Body of pancreas (tissue), 4 donors: ENCODE data around the gene CBY3. TPM values are rescaled to one million over a fixed set of nuclear protein-coding genes. Genes with fewer than 3 reads are reported as not detected.
A peak's percentile ranks its signal among the peaks of the same experiment; 100 is the strongest.
"Not testable (repeated sequence)": the region's sequence is repeated elsewhere in the genome, so short reads cannot be mapped to it uniquely, and the experiment has no call there.

Experiments
- ATAC-seq: fragments of 150-250 bp; one replicate; pipeline ENCODE4 v1.9.1; 2016
- DNase-seq, 4 donors: peaks; one replicate each; pipeline ENCODE4 v3.0.0-alpha.2; 2019
- H3K27ac ChIP-seq, 4 donors: fragments of 200-600 bp; sonication (generic); 1 replicate in 3 of 4; 2 replicates in 1 of 4; pipeline versions ENCODE4 v1.5.1 to v1.6.1; 2016 to 2019; ENCODE audit warnings: mild to moderate bottlenecking in 1 of 4, mixed read lengths in 1 of 4, moderate library complexity in 1 of 4
- H3K27me3 ChIP-seq, 2 donors: fragments of 200-600 bp; sonication (generic); one replicate each; pipeline ENCODE4 v1.6.0; 2016; ENCODE audit warnings: mild to moderate bottlenecking in 1 of 2
- H3K36me3 ChIP-seq, 2 donors: fragments of 200-600 bp; sonication (generic); replicated peaks in 1 of 2; 2 replicates each; pipeline ENCODE4 v1.5.1; 2016; ENCODE audit warnings: low read depth in 2 of 2; ENCODE audit not compliant: insufficient read depth in 1 of 2
- H3K4me1 ChIP-seq: fragments of 200-600 bp; sonication (generic); one replicate; pipeline ENCODE4 v1.6.0; 2016
- H3K4me3 ChIP-seq, 2 donors: fragments of 200-600 bp; sonication (generic); 1 replicate in 1 of 2; 2 replicates in 1 of 2; pipeline ENCODE4 v1.5.1; 2016 to 2019
- H3K9me3 ChIP-seq, 3 donors: fragments of 200-600 bp; sonication (generic); 1 replicate in 2 of 3; 2 replicates in 1 of 3; pipeline ENCODE4 v1.5.1; 2016
- CTCF ChIP-seq, 7 experiments: fragments of 450-650 bp in 4 of 7; fragments of 200-600 bp in 3 of 7; sonication (generic) in 3 of 7; IDR thresholded peaks; one replicate each; pipeline ENCODE4 v1.5.1; 2016 to 2019; ENCODE audit warnings: antibody characterized with exemption in 7 of 7
- POLR2A ChIP-seq, 3 donors: fragments of 450-650 bp; IDR thresholded peaks; one replicate each; pipeline ENCODE4 v1.6.1; 2016; ENCODE audit warnings: antibody characterized with exemption in 3 of 3, mild to moderate bottlenecking in 2 of 3
- WGBS, 2 donors: methylation state at CpG; one replicate each; pipeline ENCODE4 v1.1.5; 2017; 5-methylcytosine and 5-hydroxymethylcytosine counted together
- intact Hi-C: fragments of 100-400 bp; cut with DNase I; formaldehyde crosslinking; loops from one replicate; pipeline ENCODE4 v1.15.1; 2023
- total RNA-seq, 2 donors: library from RNA; depleted of rRNA; stranded (reverse); fragments of >200 nt; gene quantifications; one replicate each; pipeline ENCODE4 v1.1.0, GENCODE V29; 2016

The CBY3 gene
- total RNA-seq, 2 donors from 2014 or later: not detected

DNA sequence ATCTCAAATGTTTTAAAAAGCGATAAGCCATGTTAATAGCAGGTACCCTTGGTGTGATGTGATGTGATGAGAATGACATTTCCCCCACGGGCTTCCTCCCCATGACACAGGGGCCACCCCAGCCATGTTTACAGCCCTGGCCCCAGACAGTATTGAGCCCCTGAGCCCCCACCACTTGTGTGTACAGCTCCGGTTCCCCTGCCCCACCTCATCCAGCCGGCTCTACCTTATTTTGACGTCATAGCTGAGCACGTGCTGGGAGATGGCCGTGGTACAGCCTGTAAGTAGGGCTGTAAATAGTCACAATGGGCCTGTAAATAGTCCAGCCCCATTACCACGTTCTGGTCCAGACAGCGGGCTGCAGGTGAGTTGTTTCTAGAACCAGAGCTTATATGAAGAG lies 32.4 kb downstream of the CBY3 start:
- intact Hi-C loops: no loop called here
- DNase-seq (no peak), ATAC-seq (no peak)
- H3K36me3 ChIP-seq: no peaks in the 10 kb centered on the region
- 76 to 81% methylated on average over 8 to 9 of the region's 9 CpGs for WGBS, 2 donors
- no peaks in the 10 kb centered on the region for H3K27me3 ChIP-seq
- no peak overlapping the region for H3K27ac ChIP-seq
- TF ChIP-seq CTCF (IDR thresholded peaks at IDR 0.05) (no peak), POLR2A (IDR thresholded peaks at IDR 0.05) (no peak)
- no peaks in the 10 kb centered on the region for H3K9me3 ChIP-seq
- H3K4me1 ChIP-seq: no peaks in the 10 kb centered on the region
- no peak overlapping the region for H3K4me3 ChIP-seq

DNA sequence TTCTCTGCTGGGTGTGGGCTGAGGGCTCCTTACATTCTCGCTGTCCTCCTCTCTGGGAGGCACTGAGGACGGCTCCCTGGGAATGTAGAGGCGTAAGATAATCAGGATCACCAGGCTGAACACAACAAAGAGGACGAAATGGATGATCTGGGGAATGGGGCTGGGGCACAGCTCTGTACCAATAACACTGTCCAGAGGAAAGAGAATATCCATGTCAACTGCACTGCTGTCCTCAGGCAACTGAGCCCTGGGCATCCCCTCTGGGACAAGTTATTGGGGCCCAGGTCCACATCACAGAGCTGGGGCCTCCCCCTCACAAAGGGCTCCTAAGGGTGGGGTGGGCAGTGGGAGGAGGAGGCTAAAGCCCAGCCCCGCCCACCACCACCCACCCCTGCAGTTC lies 36.1 kb downstream of the CBY3 start:
- H3K4me3 ChIP-seq, H3K27me3 ChIP-seq, intact Hi-C loops, H3K36me3 ChIP-seq, H3K9me3 ChIP-seq, H3K4me1 ChIP-seq, H3K27ac ChIP-seq, ATAC-seq, DNase-seq: not testable (repeated sequence)
- 88 to 91% methylated on average over 4 of the region's 5 CpGs for WGBS, 2 donors

DNA sequence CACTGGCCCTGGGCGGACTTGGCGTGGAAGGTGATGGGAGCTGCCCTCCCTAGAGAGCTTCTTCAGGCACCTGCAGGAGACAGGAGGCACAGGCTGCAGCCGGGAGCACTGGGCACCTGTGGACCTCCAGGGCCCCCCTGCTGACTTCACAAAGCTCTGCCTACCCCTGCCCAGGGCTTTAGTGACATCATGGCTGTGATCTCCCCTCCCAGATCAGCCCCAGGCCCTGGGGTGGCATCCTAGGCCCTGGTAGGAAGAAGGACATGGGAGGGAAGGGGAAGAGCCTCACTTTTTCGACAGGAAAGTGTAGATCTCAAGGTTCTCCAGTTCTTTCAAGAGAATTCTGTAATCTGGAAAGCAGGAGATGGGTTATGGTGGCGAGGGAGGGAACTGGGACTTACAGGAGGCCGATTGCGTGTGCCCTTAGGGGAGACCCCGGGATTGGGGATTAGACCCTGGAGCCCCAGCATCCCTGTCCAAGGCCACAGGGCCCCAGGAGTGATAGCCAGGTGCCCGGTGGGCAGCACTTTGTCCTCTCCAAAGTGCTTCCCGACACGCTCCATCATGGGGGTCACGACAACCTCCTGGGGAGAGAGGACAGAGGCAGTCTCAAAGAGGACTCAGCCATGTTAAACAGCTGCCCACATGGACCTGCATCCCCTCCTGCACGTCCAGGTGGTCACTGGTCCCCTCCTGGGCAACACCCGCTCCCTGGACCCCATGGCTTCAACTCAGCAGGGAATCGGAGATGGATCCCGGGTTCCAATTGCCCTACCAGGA lies 37.5 kb downstream of the CBY3 start:
- DNase-seq, H3K9me3 ChIP-seq, H3K36me3 ChIP-seq, H3K27me3 ChIP-seq, H3K4me3 ChIP-seq, H3K27ac ChIP-seq, ATAC-seq, intact Hi-C loops, H3K4me1 ChIP-seq: not testable (repeated sequence)
- 76 to 77% methylated on average over 8 to 14 of the region's 16 CpGs for WGBS, 2 donors

- H3K9me3 ChIP-seq, DNase-seq, H3K36me3 ChIP-seq, H3K27ac ChIP-seq, H3K4me3 ChIP-seq, H3K27me3 ChIP-seq, H3K4me1 ChIP-seq, intact Hi-C loops, ATAC-seq: not testable (repeated sequence)
- 75% methylated on average over 13 of the region's 17 CpGs; no CpG with 5 or more reads in 1 of the 2 donors for WGBS, 2 donors
Observed at GRCh38 chr5:179642626-179643025, 38.2 kb downstream of the CBY3 start.

- H3K27ac ChIP-seq, H3K4me3 ChIP-seq, intact Hi-C loops, H3K36me3 ChIP-seq, H3K9me3 ChIP-seq, ATAC-seq, H3K27me3 ChIP-seq, H3K4me1 ChIP-seq, DNase-seq: not testable (repeated sequence)
- WGBS, 2 donors: no CpG with 5 or more reads among the region's 4 CpGs
Observed at GRCh38 chr5:179641745-179642144, 39.1 kb downstream of the CBY3 start.

GRCh38 chr5:179639296-179639695 lies 41.5 kb downstream of the CBY3 start:
- ATAC-seq, H3K4me1 ChIP-seq, DNase-seq, intact Hi-C loops, H3K27ac ChIP-seq, H3K27me3 ChIP-seq, H3K9me3 ChIP-seq, H3K4me3 ChIP-seq, H3K36me3 ChIP-seq: not testable (repeated sequence)
- 87 to 93% methylated on average over 10 to 11 of the region's 11 CpGs for WGBS, 2 donors

DNA sequence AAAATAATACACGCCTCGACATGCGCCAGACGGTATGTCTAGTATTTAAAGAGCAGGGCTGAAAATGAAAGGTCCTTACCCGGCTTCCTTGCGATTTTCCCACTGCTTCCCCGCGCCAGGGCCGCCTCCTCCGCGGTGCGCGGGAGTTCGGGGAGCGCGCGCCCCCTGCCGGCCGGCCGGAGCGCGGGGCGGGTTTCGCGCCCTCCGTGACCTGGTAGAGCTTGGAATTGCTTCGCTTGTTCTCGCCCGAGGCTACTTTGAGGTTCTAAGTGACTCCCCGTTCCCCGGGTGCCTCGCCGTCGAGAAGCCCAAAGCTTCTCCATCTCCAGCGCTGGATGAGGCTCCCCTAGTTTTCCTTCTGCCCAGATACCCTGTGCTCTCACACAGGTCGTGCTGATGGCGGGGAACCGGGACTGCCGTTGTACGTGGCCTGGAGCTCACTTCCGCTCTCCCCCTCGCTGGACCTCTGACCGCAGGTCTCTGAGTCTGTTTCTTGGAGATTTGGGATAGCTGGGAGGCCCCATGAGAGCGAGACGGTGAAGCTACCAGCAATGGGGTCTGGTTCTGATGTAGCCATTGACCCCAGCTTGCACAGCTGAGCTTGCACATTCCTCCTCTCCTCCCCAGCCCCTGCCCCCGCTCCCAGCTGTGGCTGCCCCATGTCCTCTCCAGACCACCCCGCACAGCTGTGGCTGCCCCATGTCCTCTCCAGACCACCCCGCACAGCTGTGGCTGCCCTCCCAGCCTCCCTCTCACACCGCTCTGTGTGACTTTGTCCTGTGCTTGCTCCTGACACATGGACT lies 46.3 kb downstream of the CBY3 start:
- H3K4me1 ChIP-seq, H3K4me3 ChIP-seq, H3K27me3 ChIP-seq, H3K27ac ChIP-seq, H3K36me3 ChIP-seq, intact Hi-C loops, H3K9me3 ChIP-seq, DNase-seq: not testable (repeated sequence)
- no CpG with 5 or more reads among the region's 49 CpGs for WGBS, 2 donors
- ATAC-seq: peak; percentile 94

DNA sequence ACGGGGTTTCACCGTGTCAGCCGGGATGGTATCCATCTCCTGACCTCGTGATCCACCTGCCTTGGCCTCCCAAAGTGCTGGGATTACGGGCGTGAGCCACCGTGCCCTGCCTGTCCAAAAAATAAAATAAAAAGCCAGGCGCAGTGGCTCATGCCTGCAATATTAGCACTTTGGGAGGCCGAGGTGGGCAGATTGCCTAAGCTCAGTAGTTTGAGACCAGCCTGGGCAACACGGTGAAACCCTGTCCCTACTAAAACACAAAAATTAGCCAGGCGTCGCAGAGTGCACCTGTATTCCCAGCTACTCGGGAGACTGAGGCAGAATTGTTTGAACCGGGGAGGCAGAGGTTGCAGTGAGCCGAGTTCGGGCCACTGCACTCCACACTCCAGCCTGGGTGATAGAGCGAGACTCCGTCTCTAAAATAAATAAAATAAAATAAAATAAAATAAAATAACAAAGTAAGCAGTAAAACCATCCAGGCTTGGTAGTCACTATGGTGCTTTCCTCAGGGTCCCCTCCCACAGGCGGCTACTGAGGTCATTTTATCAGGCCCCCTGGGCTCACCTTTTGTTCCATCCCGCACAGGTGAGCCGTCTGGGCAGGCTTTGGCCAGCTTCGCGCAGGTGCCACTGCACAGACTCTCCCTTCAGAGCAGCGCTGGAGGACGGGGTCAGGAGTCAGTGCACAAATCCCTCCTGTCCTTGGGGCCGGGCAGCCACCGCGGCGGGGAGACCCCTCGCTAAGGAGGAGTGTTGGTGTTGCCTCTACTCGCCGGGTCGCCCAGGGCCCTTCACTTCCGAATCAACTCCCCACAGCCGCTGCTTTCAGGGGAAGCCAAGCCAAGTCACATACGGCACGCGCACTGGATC lies 47.1 kb downstream of the CBY3 start:
- DNase-seq, H3K4me1 ChIP-seq, H3K9me3 ChIP-seq, H3K36me3 ChIP-seq, intact Hi-C loops, H3K27me3 ChIP-seq, H3K4me3 ChIP-seq: not testable (repeated sequence)
- WGBS, 2 donors: 36 to 48% methylated on average over 20 to 23 of the region's 38 CpGs
- ATAC-seq: peak; percentile 45
- peak overlapping the region in 1 of 4 donors; percentile 53 for H3K27ac ChIP-seq
